ENCODE results near the gene ZSCAN2.
A peak's percentile ranks its signal among the peaks of the same experiment; 100 is the strongest.
"Not testable (repeated sequence)": the region's sequence is repeated elsewhere in the genome, so short reads cannot be mapped to it uniquely, and the experiment has no call there.

Gene ZSCAN2

DNA sequence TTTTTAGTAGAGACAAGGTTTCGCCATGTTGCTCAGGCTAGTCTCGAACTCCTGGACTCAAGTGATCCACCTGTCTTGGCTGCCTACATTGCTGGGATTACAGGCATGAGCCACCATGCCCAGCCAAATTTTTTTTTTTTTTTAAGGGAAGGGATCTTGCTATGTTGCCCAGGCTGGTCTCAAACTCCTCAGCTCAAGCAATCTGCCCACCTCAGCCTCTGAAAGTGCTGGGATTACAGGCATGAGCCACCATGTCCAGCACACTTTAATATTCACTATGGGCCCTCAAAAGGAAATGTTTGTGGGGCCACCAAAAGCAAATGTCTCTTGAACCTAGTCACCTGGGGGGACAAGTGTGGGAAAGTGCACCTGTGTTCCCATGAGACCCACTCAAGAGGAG, 41.8 kb downstream of the ZSCAN2 start:
- DNase-seq = not testable (repeated sequence)

DNA sequence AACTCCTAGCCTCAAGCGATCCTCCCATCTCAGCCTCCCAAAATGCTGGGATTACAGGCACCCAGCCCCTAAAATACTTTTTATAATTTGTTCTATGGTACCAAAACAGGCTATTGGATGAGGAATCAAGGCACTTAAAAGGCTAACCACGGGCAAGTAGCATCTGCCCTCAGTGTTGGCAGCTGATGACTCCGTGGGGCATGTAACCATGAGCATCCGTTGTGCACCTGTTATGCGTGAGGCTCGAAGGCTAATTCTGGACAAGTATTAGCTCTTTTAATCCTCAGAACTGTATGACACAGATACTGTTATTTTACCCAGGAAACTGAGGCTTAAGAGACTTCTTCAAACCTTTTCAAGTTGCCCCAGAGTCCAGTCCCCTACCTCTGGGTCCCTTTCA, 43.0 kb downstream of the ZSCAN2 start:
- no peak for DNase-seq

- no peak for DNase-seq
Measured at GRCh38 chr15:84645496-84645895, 44.7 kb downstream of the ZSCAN2 start.

GRCh38 chr15:84645997-84646396, 45.2 kb downstream of the ZSCAN2 start:
- DNase-seq = no peak

DNA sequence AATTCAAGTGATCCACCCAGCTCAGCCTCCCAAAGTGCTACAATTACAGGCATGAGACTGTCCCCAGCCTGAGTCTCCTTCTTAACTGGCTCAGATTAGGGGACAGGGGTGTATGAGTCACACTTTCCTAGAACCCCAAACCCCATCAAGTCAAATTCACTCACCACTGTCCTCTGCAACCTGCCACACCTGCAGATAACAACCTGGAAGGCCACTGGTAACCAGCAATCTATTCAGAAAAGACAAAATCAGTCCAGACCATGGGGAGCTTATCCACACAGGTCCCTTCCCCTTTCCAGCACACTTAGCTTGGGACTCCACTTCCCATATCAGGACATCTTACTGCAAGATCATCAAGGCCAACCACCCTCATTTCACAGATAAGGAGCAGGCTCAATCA, 46.9 kb downstream of the ZSCAN2 start:
- DNase-seq = no peak

DNA sequence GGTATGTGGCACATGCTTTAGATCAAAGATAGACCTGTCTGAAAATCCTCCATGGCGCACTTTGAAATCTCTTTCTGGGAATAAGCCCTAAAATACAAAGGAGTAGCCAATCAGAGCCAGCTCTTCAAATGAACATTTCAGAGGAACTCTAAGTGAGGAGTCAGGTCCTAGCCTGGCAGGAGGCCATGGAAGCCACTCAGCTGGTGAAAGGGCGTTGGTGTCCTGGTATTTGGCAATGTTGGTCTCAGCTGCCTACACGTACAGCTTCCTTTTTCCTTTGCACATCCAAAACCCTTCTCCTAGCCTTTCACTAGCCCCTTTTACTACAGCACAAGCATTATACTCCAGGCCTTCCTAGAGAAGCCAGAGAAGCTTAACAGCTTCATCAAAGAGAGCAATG, 47.7 kb downstream of the ZSCAN2 start:
- peak; percentile 81 for DNase-seq

DNA sequence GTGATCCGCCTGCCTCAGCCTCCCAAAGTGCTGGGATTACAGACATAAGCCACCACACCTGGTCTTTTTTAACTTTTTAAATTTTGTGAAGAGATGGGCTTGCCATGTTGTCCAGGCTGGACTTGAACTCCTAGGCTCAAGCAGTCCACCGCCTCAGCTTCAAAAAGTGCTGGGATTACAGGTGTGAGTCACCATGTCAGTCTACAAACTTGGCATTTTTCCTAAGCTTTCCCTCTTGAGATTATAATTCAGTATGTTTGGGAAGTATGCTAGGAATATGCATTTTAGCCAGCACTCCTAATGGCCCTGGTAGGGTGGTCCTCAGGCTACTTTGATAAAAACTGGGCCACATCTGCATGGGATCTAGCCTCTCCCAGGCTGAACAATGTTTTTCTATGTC, 48.9 kb downstream of the ZSCAN2 start:
- no peak for DNase-seq

DNA sequence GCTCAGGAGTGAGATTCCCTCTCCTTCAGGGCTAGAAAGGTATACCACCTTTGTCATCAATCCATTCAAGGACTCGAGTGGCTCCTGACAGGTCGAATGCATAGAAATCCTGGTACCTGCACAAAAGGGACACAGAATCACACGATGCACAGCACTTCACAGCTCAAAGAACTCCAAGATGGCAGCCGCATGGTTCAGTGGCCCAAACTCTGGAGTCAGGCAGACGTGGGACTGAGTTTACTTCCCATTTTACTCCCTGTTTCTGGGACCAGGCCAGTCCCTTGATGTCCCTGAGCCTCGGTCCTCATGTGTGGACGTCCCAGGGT, 52.7 kb downstream of the ZSCAN2 start:
- no peak for DNase-seq

DNA sequence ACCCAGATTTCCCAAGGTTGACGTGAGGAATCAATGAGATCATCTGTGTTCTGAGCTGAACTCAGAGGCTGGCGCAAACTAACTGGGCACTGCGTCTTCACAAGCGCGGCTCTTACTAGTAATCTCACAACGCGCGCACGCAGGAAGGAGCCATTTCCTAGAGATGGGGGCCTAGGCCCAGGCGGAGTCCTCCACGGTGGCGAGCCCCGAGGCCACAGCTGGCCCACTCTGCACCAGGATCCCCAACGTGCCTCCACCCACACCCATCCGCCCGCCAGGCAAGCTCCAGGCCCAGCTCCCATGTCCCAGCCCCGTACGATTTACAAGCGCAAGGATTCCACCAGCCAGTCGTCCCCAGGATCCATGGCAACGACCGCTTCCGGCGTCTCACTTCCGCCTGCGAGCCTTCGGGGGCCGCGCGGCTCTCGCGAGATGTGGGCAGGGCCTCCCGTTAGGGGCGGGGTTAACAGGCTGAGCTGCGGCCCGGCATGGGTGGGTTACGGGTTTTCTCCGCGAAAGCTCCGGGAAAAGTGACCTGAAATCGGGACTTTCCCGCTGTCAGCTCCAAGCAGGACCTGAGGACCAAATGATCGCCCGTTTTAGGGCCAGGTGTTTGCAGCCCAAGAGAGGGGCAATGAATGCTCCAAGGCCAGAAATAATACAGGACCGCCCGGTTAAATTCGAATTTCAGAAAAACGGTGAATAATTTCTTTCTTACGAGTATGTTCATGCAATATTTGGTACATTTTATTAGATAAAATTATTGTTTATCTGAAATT, 53.3 kb downstream of the ZSCAN2 start, which contains the start of gene WDR73:
Gene WDR73 (minus strand): TSS at position 374 of the 779 bp plus-strand sequence. CDS start 9 bp downstream, at position 365.
- peak; percentile 95 for DNase-seq

GRCh38 chr15:84654689-84655453, 54.1 kb downstream of the ZSCAN2 start:
- peak; percentile 78 for DNase-seq

- no peak for DNase-seq
Measured at GRCh38 chr15:84656972-84657371, 56.2 kb downstream of the ZSCAN2 start.

- DNase-seq = no peak
Measured at GRCh38 chr15:84657748-84658079, 56.9 kb downstream of the ZSCAN2 start.

DNA sequence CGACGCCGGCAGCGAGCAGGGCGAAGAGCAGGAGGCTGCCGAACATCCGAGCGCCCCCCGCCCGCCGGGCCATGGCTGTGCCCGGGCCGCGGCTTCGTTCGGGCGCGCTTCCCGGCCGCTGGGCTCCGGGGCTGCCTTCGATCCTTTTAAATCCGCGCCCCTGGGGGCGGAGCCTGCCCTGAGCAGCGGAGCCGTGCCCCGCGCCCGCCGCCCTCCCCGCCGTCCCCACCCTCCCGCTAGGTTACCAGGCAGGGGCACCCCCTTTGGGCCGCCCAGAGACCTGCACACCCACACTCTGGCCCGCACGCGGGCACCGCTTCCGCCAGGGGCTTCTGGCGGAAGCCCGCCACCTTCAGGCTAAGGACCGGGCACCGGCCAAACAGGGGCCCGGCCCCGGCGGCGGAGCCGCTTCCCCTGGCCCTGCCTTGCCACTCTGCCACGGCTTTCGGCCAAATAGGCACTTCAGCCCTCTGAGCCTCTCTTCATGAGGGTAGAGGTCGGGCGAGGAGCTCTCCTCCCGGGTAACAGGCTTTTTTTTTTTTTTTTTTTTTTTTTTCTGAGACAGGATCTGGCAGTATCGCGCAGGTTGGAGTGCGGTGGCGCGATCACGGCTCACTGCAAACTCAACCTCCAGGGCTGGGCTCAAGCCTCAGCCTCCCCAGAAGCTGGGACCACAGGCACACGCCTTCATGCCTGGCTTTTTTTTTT, 57.4 kb downstream of the ZSCAN2 start, which contains the start of gene NMB:
Gene NMB (minus strand): TSS at position 120 of the 708 bp plus-strand sequence. CDS start 47 bp downstream, at position 73.
- peak; percentile 71 for DNase-seq

- no peak for DNase-seq
Measured at GRCh38 chr15:84658788-84659411, 58.1 kb downstream of the ZSCAN2 start.

DNA sequence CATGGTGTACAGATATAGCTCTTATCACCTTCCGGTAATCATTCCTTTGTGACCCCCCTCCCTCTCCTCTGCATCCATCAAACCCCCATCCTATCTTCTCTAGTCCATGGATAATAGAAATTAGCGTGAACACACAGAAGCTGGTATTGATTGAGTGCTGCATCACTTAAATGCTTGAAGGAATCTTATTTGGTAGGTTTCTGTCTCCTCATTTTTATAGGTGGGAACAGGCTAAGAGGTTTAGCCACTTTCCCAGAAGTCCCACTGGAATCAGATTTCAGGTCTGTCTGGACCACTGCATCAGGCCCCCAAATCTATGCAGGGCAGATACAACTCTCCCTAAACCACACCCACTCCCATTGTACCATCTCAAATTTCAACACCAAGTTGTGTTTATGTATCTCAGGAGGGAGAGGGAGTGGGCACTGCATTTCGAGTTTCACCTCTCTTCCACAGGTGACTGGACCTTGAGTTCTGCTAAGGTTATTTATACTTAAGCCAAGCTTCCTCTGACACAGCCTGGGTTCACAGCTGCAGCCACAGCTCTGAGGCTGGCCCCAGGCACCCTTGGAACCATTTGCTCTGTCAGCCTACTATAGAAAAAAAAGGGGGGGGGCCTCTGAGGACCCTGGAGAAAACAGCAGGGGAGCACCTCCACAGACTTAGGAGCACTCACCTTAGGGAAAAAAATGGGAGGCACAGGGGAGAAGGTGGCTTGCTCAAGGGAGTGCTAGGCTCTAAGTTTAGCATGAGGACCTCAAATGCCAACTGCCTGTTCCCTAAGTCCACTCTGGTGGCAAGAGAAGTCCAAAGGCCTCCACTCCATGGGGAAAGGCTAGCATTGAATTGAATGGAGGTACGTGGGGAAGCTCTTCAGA, 59.3 kb downstream of the ZSCAN2 start:
- no peak for DNase-seq

DNA sequence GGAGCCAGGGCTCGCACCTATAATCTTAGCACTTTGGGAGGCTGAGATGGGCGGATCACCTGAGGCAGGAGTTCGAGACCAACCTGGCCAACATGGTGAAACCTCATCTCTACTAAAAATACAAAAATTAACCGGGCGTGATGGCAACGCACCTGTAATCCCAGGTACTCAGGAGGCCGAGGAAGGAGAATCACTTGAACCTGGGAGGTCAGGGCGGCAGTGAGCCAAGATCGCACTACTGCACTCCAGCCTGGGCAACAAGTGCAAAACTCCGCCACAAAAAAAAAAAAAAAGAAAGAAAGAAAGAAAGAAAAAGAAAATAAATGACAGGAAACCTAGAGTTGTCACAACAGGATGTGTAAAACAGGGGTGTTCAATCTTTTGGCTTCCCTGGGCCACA, 60.2 kb downstream of the ZSCAN2 start:
- DNase-seq = no peak

DNA sequence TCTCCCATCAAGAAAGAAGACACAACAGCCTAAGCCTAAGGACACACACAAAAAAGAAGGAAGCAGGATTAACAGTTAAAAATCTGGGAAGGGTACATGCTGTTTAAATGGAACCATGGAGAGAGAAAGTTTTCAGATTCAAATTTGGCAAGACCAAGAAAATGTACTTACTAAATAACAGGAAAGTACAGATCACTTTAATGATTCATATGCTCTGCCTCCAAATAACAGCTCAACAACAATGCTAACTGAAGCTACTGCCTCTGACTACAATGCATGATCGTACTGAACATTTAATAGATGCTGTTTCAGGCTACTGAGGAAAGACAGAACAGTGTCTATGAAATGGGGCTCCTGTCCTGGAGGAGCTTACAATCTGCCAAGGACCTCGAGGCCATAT, 65.6 kb downstream of the ZSCAN2 start:
- DNase-seq = no peak

- no peak for DNase-seq
Measured at GRCh38 chr15:84668221-84668982, 67.6 kb downstream of the ZSCAN2 start.

GRCh38 chr15:84669726-84670125, 68.9 kb downstream of the ZSCAN2 start:
- DNase-seq = no peak

DNA sequence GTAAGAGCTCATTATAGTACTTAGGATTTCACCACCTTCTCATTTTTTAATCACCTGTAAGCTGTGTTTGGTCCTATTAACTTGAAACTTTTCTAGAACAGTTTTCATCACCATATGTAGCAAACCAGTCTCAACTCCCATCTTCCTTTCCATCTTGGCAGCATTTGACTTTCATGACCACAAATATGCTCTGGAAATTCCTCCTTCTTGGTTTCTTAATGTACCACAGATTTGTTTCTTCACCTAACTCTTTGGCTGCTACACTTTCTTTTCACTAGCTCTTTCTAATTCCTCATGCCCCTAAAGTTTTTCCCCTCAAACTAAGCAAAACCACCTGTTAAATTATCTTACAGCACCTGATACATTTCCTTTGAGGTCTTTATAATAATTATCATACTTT, 70.4 kb downstream of the ZSCAN2 start:
- no peak for DNase-seq
